ENCODE data around the gene CACNA2D4. TPM values are rescaled to one million over a fixed set of nuclear protein-coding genes. Genes with fewer than 3 reads are reported as not detected.

Gene CACNA2D4
- total and polyA plus RNA-seq, 4 donors = 0.82 to 2.8 (median 1.3) TPM

GRCh38 chr12:1805441-1806081 lies 112.9 kb downstream of the CACNA2D4 start:
- Histone ChIP-seq H3K4me3 (ENCODE audit: low read depth in 1 of 3, low read length in 3 of 3) (no peak overlapping the region), H3K27me3 (ENCODE audit: control insufficient read depth in 4 of 4, insufficient read depth in 4 of 4, low read length in 3 of 4) (no peaks in the 10 kb centered on the region), H3K4me1 (ENCODE audit: control insufficient read depth in 4 of 4, insufficient read depth in 4 of 4, low read length in 3 of 4) (no peaks in the 10 kb centered on the region), H3K27ac (ENCODE audit: low read depth in 1 of 2, low read length in 2 of 2) (no peak overlapping the region), H3K36me3 (ENCODE audit: control insufficient read depth in 4 of 4, insufficient read depth in 3 of 4, low read depth in 1 of 4, low read length in 3 of 4) (no peaks in the 10 kb centered on the region), H3K9ac (ENCODE audit: low read depth in 1 of 2, low read length in 2 of 2) (no peak overlapping the region), H3K9me3 (ENCODE audit: control insufficient read depth in 4 of 4, low read length in 3 of 4) (no peaks in the 10 kb centered on the region)
- TF ChIP-seq YY1 (IDR thresholded peaks at IDR 0.05) (no peak), EGR1 (IDR thresholded peaks at IDR 0.05; ENCODE audit: low read depth in 2 of 2) (no peak), MAX (IDR thresholded peaks at IDR 0.05) (no peak), HNF4G (IDR thresholded peaks at IDR 0.05) (no peak), JUND (IDR thresholded peaks at IDR 0.05) (no peak), RAD21 (IDR thresholded peaks at IDR 0.05) (no peak), GABPA (IDR thresholded peaks at IDR 0.05 in 1 of 2, conservative IDR thresholded peaks at IDR 0.05 in 1 of 2) (no peak), ATF3 (IDR thresholded peaks at IDR 0.05) (no peak), CTCF (IDR thresholded peaks at IDR 0.05; ENCODE audit: low read depth, low read length, missing input control) (no peak), FOXA1 (IDR thresholded peaks at IDR 0.05) (no peak)
- WGBS = 96% methylated on average over 16 of the region's 16 CpGs
- no peak for DNase-seq (ENCODE audit: low spot score)

DNA sequence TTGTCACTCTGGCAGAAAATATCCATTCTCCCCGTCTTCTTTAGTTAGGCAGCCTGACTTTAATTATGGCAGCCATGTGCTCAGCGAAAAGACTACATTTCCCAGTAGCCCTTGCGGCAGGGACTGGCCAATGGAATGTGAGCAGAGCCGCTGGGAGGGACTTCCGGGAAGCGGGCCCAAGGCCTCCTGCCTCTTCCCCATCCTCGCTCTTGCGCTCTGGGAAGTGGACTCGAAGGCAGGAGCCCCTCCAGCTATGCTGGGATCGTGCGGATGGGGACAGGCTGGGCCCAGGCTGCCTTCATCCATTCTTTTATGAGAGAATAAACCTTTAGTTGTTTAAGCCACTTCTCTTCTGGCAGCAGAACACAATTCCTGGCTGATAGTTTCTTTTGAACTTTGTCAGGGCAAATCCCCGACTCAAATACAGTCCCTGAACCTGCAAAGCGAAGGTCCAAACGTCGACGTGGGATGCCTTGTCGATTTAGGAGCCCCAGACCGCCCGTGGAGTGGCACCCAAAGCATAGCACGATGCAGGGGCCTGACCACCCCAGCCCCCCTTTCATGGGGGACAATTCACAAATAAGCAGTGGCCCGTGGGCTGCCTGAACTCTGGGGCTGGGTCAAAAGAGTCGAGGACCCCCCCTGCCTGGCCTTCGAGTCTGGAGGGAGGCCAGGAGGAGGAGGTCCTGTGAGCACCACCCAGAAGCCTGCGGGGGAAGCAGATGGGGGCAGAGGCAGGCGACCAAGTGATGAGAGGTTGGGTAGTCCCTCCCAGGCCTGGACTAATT lies 113.7 kb downstream of the CACNA2D4 start:
- Histone ChIP-seq H3K36me3 (ENCODE audit: control insufficient read depth in 4 of 4, insufficient read depth in 3 of 4, low read depth in 1 of 4, low read length in 3 of 4) (no peaks in the 10 kb centered on the region), H3K27ac (ENCODE audit: low read depth in 1 of 2, low read length in 2 of 2) (no peak overlapping the region), H3K4me1 (ENCODE audit: control insufficient read depth in 4 of 4, insufficient read depth in 4 of 4, low read length in 3 of 4) (no peaks in the 10 kb centered on the region), H3K9ac (ENCODE audit: low read depth in 1 of 2, low read length in 2 of 2) (no peak overlapping the region), H3K4me3 (ENCODE audit: low read depth in 1 of 3, low read length in 3 of 3) (no peak overlapping the region), H3K9me3 (ENCODE audit: control insufficient read depth in 4 of 4, low read length in 3 of 4) (no peaks in the 10 kb centered on the region), H3K27me3 (ENCODE audit: control insufficient read depth in 4 of 4, insufficient read depth in 4 of 4, low read length in 3 of 4) (no peaks in the 10 kb centered on the region)
- WGBS = 65% methylated on average over 25 of the region's 25 CpGs
- TF ChIP-seq HNF4A (conservative IDR thresholded peaks at IDR 0.05) = no peak
- TF ChIP-seq EGR1 (IDR thresholded peaks at IDR 0.05; ENCODE audit: low read depth in 2 of 2) = no peak
- TF ChIP-seq TAF1 (conservative IDR thresholded peaks at IDR 0.05) = no peak
- TF ChIP-seq, protein P1, sequence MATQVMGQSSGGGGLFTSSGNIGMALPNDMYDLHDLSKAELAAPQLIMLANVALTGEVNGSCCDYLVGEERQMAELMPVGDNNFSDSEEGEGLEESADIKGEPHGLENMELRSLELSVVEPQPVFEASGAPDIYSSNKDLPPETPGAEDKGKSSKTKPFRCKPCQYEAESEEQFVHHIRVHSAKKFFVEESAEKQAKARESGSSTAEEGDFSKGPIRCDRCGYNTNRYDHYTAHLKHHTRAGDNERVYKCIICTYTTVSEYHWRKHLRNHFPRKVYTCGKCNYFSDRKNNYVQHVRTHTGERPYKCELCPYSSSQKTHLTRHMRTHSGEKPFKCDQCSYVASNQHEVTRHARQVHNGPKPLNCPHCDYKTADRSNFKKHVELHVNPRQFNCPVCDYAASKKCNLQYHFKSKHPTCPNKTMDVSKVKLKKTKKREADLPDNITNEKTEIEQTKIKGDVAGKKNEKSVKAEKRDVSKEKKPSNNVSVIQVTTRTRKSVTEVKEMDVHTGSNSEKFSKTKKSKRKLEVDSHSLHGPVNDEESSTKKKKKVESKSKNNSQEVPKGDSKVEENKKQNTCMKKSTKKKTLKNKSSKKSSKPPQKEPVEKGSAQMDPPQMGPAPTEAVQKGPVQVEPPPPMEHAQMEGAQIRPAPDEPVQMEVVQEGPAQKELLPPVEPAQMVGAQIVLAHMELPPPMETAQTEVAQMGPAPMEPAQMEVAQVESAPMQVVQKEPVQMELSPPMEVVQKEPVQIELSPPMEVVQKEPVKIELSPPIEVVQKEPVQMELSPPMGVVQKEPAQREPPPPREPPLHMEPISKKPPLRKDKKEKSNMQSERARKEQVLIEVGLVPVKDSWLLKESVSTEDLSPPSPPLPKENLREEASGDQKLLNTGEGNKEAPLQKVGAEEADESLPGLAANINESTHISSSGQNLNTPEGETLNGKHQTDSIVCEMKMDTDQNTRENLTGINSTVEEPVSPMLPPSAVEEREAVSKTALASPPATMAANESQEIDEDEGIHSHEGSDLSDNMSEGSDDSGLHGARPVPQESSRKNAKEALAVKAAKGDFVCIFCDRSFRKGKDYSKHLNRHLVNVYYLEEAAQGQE (IDR thresholded peaks at IDR 0.05) = no peak
- peak; percentile 70 for TF ChIP-seq MAX (IDR thresholded peaks at IDR 0.05)
- peak; percentile 89 for TF ChIP-seq YY1 (IDR thresholded peaks at IDR 0.05)
- peak; percentile 70 to 79 for TF ChIP-seq GABPA (IDR thresholded peaks at IDR 0.05 in 1 of 2, conservative IDR thresholded peaks at IDR 0.05 in 1 of 2)
- no peak for TF ChIP-seq JUND (IDR thresholded peaks at IDR 0.05)
- peak; percentile 26 for TF ChIP-seq SP1 (IDR thresholded peaks at IDR 0.05)
- peak in 1 of 2 donors; percentile 42 for TF ChIP-seq RAD21 (IDR thresholded peaks at IDR 0.05)
- peak; percentile 91 for DNase-seq (ENCODE audit: low spot score)
